WI38 (cell line): Measurements from ENCODE around the gene SYT5.
"Not testable (repeated sequence)": the region's sequence is repeated elsewhere in the genome, so short reads cannot be mapped to it uniquely, and the experiment has no call there.

ENCODE experiments used
- H3K4me3 ChIP-seq: 2 replicates; pipeline ENCODE4 v1.5.1; 2011; ENCODE audit warnings: low read depth, mild to moderate bottlenecking, control low read depth, low read length
- TF ChIP-seq, protein P1 (sequence below): IDR thresholded peaks from 2 replicates; pipeline ENCODE4 v1.5.1; 2012; ENCODE audit warnings: low read depth, mild to moderate bottlenecking, control low read depth, low read length

Gene SYT5

DNA sequence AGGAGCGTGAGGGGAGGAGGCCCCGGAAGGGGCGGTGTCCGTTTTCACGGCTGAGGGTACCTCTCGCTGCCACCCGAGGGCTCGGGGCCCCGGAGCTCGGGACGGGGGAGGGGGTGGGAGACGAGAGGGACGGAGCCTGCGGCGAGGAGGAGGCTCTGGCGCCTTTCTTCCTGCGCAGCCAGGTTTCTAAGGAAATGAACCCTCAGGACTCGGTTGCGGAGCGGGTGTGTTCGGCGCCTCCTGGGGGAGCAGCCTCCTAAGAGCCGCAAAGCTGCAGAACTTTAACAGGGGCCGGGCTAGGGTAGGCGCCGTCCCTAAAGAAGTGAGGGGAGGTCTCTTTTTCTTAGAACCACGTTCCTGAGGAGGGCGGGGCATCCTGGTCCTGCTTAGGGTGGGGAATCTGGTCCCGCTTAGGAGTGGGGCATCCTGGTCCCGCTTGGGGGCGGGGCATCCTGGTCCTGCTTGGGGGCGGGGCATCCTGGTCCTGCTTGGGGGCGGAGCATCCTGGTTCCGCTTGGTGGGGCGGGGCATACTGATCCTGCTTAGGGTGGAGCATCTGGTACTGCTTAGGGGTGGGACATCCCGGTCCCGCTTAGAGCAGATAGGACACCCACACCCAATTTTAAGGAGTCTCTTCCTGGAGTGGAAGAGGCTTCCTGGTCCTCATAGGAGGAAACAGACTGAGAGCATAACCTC lies 6.2 kb downstream of the SYT5 start:
- H3K4me3 ChIP-seq, result peak overlapping the region; percentile 53
- TF ChIP-seq, protein P1, sequence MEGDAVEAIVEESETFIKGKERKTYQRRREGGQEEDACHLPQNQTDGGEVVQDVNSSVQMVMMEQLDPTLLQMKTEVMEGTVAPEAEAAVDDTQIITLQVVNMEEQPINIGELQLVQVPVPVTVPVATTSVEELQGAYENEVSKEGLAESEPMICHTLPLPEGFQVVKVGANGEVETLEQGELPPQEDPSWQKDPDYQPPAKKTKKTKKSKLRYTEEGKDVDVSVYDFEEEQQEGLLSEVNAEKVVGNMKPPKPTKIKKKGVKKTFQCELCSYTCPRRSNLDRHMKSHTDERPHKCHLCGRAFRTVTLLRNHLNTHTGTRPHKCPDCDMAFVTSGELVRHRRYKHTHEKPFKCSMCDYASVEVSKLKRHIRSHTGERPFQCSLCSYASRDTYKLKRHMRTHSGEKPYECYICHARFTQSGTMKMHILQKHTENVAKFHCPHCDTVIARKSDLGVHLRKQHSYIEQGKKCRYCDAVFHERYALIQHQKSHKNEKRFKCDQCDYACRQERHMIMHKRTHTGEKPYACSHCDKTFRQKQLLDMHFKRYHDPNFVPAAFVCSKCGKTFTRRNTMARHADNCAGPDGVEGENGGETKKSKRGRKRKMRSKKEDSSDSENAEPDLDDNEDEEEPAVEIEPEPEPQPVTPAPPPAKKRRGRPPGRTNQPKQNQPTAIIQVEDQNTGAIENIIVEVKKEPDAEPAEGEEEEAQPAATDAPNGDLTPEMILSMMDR, result no peak

DNA sequence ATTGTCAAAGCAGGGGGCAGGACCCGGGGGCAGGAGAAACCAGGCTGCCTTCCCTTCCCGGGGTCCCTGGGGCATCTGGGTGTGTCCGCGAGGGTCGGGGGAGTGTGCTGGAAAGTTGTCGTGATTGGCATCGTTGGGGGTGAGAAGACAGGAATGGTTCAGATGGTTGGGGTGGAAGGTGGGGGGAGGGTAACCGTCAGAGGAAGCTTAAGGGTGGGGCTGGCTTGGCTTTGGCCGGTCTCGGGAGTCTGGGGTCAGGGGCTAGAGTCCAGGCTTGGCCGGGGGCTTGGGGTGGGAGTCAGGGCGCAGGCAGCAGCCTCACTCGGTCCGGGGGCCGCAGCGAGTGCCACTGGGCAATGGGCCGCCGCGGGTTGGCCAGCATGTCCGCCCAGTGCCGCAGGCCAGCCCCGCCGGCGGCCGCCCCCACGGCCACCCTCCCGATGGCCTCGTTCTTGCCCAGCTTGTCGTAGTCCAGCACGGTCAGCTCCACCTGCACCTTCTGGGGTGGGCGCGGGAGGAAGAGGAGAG lies 6.8 kb downstream of the SYT5 start:
- H3K4me3 ChIP-seq, result peak overlapping the region; percentile 53
- TF ChIP-seq, protein P1, result no peak

GRCh38 chr19:55172741-55173140 lies 7.3 kb downstream of the SYT5 start:
- TF ChIP-seq, protein P1, result no peak
- peak overlapping the region; percentile 53 for H3K4me3 ChIP-seq

DNA sequence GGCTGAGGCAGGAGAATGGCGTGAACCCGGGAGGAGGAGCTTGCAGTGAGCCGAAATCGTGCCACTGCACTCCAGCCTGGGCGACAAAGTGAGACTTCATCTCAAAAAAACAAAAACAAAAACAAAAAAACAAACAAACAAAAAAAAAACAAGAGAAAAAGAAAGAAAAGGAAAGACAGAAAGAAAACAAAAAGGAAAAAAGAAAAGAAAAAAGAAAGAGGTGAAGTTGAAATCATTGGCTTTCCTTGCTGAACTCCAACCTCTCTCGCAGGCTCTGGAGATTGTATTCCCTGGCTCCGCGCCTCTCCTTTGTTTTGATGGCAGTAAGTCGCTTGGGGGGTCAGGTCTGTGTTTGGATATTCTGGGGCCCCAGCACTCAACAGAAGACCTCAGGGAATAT lies 7.8 kb downstream of the SYT5 start:
- H3K4me3 ChIP-seq, result not testable (repeated sequence)

- TF ChIP-seq, protein P1, result no peak
Measured at GRCh38 chr19:55171440-55171839, 8.6 kb downstream of the SYT5 start.

GRCh38 chr19:55169136-55169535 lies 11.0 kb downstream of the SYT5 start:
- no peak overlapping the region for H3K4me3 ChIP-seq
- TF ChIP-seq, protein P1, result no peak

More at GRCh38 chr19:55171440-55171839, 8.6 kb downstream of the SYT5 start:
- H3K4me3 ChIP-seq, result no peak overlapping the region

DNA sequence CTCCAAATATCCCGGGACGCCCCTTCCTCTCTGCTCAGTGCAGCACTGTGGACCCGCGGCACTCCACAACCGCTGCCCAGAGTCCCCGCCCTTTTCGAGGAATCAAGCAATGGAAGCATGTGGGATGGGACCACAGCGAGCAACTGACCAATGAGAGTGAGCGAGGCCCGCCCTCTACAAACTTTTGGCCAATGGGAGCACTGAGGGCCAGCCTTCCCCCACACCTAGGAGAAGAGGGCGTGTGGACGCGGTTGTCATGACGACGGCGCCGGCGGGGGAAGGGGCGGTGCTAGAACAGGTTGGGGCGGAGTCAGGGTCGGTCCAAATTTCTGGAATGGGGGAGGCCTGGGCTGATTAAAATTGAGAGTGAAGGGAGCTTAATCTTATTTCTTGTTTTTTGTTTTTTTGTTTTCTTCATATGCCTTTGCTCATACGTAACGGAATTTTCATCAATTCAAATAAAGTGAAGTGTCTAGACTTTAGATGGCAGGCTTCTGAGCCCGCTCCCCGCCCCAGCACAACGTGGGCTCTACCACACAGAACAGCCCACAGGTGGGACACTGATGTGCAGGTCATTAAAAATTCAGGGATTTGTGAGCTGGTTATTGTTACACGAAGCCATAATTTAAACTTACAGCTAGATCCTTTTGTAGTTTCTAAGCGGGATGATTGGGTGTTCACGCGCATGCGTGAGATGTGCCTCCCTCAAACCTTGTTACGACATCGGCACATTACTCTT lies 13.4 kb downstream of the SYT5 start, which contains the start of gene DNAAF3:
Gene DNAAF3, minus strand, starts transcription at position 84 of the 739 bp plus-strand sequence. CDS start 200 bp downstream, outside the sequence.
- TF ChIP-seq, protein P1, result no peak
- peak within 1 kb of the TSS; percentile 61 for H3K4me3 ChIP-seq
